ENCODE measurements around the gene RHOC.

DNA sequence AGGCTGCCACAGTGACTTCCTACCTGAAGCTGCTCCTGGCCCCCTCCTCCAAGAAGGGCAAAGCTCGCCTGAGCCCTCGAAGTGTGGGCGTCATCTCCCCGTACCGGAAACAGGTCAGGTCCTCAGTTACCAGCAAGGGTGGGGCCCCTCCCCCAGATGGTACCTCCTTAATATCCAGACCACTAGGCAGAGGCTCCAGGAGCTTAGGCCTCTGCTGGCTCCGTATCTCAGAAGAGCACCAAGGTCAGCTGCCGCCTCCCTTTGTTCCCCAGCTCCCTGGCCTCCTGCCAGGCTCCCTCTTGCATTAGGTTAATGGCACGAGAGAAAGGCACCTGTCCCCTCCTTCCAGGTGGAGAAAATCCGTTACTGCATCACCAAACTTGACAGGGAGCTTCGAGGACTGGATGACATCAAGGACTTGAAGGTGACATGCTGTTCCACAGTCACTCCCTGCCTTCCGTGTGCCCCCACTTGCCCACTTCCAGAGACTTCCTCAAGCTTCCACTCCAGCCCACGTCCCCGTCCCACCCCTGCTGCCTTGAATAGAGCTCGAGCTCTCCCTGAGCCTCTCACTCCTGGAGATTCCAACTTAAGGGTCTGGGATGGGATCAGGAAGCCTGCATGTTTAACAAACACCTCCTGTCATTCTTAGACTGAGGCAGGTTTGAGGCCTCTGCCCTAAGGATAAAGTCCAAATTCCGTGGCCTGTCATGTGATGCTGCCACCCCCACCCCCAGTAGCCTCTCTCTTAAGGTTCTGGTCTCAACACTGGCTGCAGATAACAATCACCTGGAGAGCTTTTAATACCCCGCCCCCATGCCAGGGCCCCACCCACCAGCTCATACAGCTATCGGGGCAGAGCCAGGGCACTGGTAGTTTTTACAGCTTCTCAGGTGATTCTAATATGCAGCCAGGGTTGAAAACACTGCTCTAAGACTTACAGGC is 8.3 kb downstream of the RHOC start:
- TF ChIP-seq, protein P1, sequence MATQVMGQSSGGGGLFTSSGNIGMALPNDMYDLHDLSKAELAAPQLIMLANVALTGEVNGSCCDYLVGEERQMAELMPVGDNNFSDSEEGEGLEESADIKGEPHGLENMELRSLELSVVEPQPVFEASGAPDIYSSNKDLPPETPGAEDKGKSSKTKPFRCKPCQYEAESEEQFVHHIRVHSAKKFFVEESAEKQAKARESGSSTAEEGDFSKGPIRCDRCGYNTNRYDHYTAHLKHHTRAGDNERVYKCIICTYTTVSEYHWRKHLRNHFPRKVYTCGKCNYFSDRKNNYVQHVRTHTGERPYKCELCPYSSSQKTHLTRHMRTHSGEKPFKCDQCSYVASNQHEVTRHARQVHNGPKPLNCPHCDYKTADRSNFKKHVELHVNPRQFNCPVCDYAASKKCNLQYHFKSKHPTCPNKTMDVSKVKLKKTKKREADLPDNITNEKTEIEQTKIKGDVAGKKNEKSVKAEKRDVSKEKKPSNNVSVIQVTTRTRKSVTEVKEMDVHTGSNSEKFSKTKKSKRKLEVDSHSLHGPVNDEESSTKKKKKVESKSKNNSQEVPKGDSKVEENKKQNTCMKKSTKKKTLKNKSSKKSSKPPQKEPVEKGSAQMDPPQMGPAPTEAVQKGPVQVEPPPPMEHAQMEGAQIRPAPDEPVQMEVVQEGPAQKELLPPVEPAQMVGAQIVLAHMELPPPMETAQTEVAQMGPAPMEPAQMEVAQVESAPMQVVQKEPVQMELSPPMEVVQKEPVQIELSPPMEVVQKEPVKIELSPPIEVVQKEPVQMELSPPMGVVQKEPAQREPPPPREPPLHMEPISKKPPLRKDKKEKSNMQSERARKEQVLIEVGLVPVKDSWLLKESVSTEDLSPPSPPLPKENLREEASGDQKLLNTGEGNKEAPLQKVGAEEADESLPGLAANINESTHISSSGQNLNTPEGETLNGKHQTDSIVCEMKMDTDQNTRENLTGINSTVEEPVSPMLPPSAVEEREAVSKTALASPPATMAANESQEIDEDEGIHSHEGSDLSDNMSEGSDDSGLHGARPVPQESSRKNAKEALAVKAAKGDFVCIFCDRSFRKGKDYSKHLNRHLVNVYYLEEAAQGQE (IDR thresholded peaks at IDR 0.05; ENCODE audit: insufficient replicate concordance, low read depth): no peak
- TF ChIP-seq, protein P2, sequence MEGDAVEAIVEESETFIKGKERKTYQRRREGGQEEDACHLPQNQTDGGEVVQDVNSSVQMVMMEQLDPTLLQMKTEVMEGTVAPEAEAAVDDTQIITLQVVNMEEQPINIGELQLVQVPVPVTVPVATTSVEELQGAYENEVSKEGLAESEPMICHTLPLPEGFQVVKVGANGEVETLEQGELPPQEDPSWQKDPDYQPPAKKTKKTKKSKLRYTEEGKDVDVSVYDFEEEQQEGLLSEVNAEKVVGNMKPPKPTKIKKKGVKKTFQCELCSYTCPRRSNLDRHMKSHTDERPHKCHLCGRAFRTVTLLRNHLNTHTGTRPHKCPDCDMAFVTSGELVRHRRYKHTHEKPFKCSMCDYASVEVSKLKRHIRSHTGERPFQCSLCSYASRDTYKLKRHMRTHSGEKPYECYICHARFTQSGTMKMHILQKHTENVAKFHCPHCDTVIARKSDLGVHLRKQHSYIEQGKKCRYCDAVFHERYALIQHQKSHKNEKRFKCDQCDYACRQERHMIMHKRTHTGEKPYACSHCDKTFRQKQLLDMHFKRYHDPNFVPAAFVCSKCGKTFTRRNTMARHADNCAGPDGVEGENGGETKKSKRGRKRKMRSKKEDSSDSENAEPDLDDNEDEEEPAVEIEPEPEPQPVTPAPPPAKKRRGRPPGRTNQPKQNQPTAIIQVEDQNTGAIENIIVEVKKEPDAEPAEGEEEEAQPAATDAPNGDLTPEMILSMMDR (IDR thresholded peaks at IDR 0.05; ENCODE audit: insufficient read depth, low read length): no peak
- no peak for TF ChIP-seq POLR2AphosphoS5 (IDR thresholded peaks at IDR 0.05; ENCODE audit: low read depth)
- no peak for TF ChIP-seq GABPA (IDR thresholded peaks at IDR 0.05; ENCODE audit: low read depth)
- TF ChIP-seq SPI1 (IDR thresholded peaks at IDR 0.05; ENCODE audit: borderline replicate concordance, low read depth): no peak

All from HL-60 (cell line).